MCF 10A (cell line): ENCODE results near the gene PCNX2. TPM values are rescaled to one million over a fixed set of nuclear protein-coding genes. Genes with fewer than 3 reads are reported as not detected.

Source experiments
- BruUV-seq: library from RNA; stranded (reverse); fragments of 400-500 nt; replicated peaks from 2 replicates; lab custom pipeline; 2021; lab: Mats Ljungman, UMichigan
- CTCF ChIA-PET: fragments of 300-600 bp; sonication (Branson Sonifier 250); formaldehyde crosslinking; extraction: SDS; loops from one replicate; lab custom pipeline; 2021; ENCODE audit warnings: antibody characterized with exemption, inconsistent platforms; lab: Yijun Ruan, JAX
- POLR2A ChIA-PET: fragments of 300-600, 350-650 bp; sonication (Branson Sonifier 250); formaldehyde crosslinking; extraction: SDS; loops from one replicate; lab custom pipeline; 2020; ENCODE audit warnings: antibody characterized with exemption, inconsistent platforms; lab: Yijun Ruan, JAX
- DNase-seq: peaks from one replicate; pipeline ENCODE4 v3.0.0-alpha.2; 2018; ENCODE audit not compliant: unreplicated experiment
- H3K27ac Mint-ChIP-seq: one replicate; pipeline ENCODE4 v1.8.0; 2022; ENCODE audit warnings: mild to moderate bottlenecking, low read depth, mixed read lengths; ENCODE audit not compliant: unreplicated experiment
- H3K27me3 Mint-ChIP-seq: one replicate; pipeline ENCODE4 v1.8.0; 2022; ENCODE audit warnings: mixed read lengths; ENCODE audit not compliant: insufficient read depth, unreplicated experiment
- H3K36me3 Mint-ChIP-seq: one replicate; pipeline ENCODE4 v1.8.0; 2022; ENCODE audit warnings: mild to moderate bottlenecking, moderate library complexity, mixed read lengths; ENCODE audit not compliant: insufficient read depth, unreplicated experiment
- H3K4me1 Mint-ChIP-seq: one replicate; pipeline ENCODE4 v1.8.0; 2022; ENCODE audit warnings: mixed read lengths; ENCODE audit not compliant: insufficient read depth, unreplicated experiment
- H3K4me3 Mint-ChIP-seq: one replicate; pipeline ENCODE4 v1.8.0; 2022; ENCODE audit warnings: mild to moderate bottlenecking, moderate library complexity, mixed read lengths; ENCODE audit not compliant: unreplicated experiment
- H3K9me3 Mint-ChIP-seq: one replicate; pipeline ENCODE4 v1.8.0; 2022; ENCODE audit warnings: mixed read lengths; ENCODE audit not compliant: unreplicated experiment
- CTCF ChIP-seq: fragments of 200-600 bp; IDR thresholded peaks from one replicate; pipeline ENCODE4 v1.8.0; 2022; ENCODE audit warnings: antibody characterized with exemption, mild to moderate bottlenecking; ENCODE audit not compliant: unreplicated experiment
- intact Hi-C: fragments of 100-400 bp; cut with micrococcal nuclease; formaldehyde crosslinking; loops from 2 replicates; pipeline ENCODE4 v1.14.1; 2022
- total RNA-seq: library from RNA; stranded (reverse); gene quantifications from 2 replicates; pipeline ENCODE4 v1.2.3, GENCODE V29; 2022

PCNX2 gene
- total RNA-seq, 1 experiment from 2014 or later = 80.5 TPM

- peaks cover 7% of the 10 kb centered on the region for H3K36me3 Mint-ChIP-seq
- H3K4me3 Mint-ChIP-seq = no peak overlapping the region
- no peaks in the 10 kb centered on the region for H3K9me3 Mint-ChIP-seq
- intact Hi-C loops = loop anchor here (1.0 kb wide), 1 partner anchor 395 kb away; the partner anchor contains the start of gene SIPA1L2
- H3K27me3 Mint-ChIP-seq = no peaks in the 10 kb centered on the region
- no TSS peak for BruUV-seq
- H3K27ac Mint-ChIP-seq = no peak overlapping the region
- no peak for TF ChIP-seq CTCF
- peak; percentile 26 for DNase-seq
- CTCF ChIA-PET = interaction anchor here (0.6 to 2.5 kb wide), 12 partner anchors 13 to 398 kb away, joined by 3 to 14 read pairs (median 4); no protein-coding TSS in a partner anchor
- POLR2A ChIA-PET = interaction anchor here (0.5 to 1.4 kb wide), 8 partner anchors 12 to 561 kb away, joined by 3 to 6 read pairs (median 4); no protein-coding TSS in a partner anchor
- no peaks in the 10 kb centered on the region for H3K4me1 Mint-ChIP-seq
Measured at GRCh38 chr1:233025567-233025966, 270.0 kb downstream of the PCNX2 start.

GRCh38 chr1:233025157-233025556 is 270.4 kb downstream of the PCNX2 start:
- peak; percentile 46 for DNase-seq
- Mint-ChIP-seq H3K4me1 (no peaks in the 10 kb centered on the region), H3K27ac (no peak overlapping the region), H3K9me3 (no peaks in the 10 kb centered on the region), H3K4me3 (no peak overlapping the region), H3K27me3 (no peaks in the 10 kb centered on the region), H3K36me3 (peaks cover 7% of the 10 kb centered on the region)
- intact Hi-C loops = loop anchor here (1.0 kb wide), 1 partner anchor 395 kb away; the partner anchor contains the start of gene SIPA1L2
- ChIA-PET CTCF (interaction anchor here (0.7 to 2.5 kb wide), 8 partner anchors 12 to 394 kb away, joined by 3 to 14 read pairs (median 4); no protein-coding TSS in a partner anchor), POLR2A (interaction anchor here (0.5 to 1.4 kb wide), 5 partner anchors 41 to 560 kb away, joined by 3 to 6 read pairs (median 3); no protein-coding TSS in a partner anchor)
- no TSS peak for BruUV-seq
- TF ChIP-seq CTCF = peak; percentile 27

GRCh38 chr1:233024199-233024598 is 271.3 kb downstream of the PCNX2 start:
- Mint-ChIP-seq H3K9me3 (no peaks in the 10 kb centered on the region), H3K27me3 (no peaks in the 10 kb centered on the region), H3K4me3 (no peak overlapping the region), H3K27ac (no peak overlapping the region), H3K4me1 (no peaks in the 10 kb centered on the region), H3K36me3 (peaks cover 15% of the 10 kb centered on the region)
- ChIA-PET POLR2A (interaction anchor here (1.0 to 1.3 kb wide), 2 partner anchors 9 to 89 kb away, joined by 3 to 4 read pairs; no protein-coding TSS in a partner anchor), CTCF (interaction anchor here (0.7 to 2.5 kb wide), 4 partner anchors 11 to 393 kb away, joined by 3 to 14 read pairs (median 6); no protein-coding TSS in a partner anchor)
- no peak for TF ChIP-seq CTCF
- BruUV-seq = no TSS peak
- intact Hi-C loops = no loop called here
- DNase-seq = no peak

GRCh38 chr1:233022246-233022645 is 273.3 kb downstream of the PCNX2 start:
- ChIA-PET CTCF (interaction anchor here (0.9 kb wide), 1 partner anchor 11 kb away, joined by 3 read pairs; no protein-coding TSS in a partner anchor), POLR2A (interaction anchor here (0.6 to 1.0 kb wide), 3 partner anchors 69 to 488 kb away, joined by 3 to 4 read pairs (median 3); no protein-coding TSS in a partner anchor)
- no peaks in the 10 kb centered on the region for H3K27me3 Mint-ChIP-seq
- H3K36me3 Mint-ChIP-seq = peaks cover 21% of the 10 kb centered on the region
- TF ChIP-seq CTCF = no peak
- H3K27ac Mint-ChIP-seq = no peak overlapping the region
- no peaks in the 10 kb centered on the region for H3K4me1 Mint-ChIP-seq
- H3K4me3 Mint-ChIP-seq = no peak overlapping the region
- intact Hi-C loops = no loop called here
- DNase-seq = no peak
- no peaks in the 10 kb centered on the region for H3K9me3 Mint-ChIP-seq
- no TSS peak for BruUV-seq
